GM06990 (cell line): Measurements from ENCODE around the gene WDHD1.
"Not testable (repeated sequence)": the region's sequence is repeated elsewhere in the genome, so short reads cannot be mapped to it uniquely, and the experiment has no call there.

Source experiments
- DNase-seq: peaks from one replicate; pipeline ENCODE4 v3.0.0-alpha.2; 2011; ENCODE audit not compliant: insufficient read length; ENCODE audit errors: extremely low read depth
- H3K27me3 ChIP-seq: replicated peaks from 2 replicates; pipeline ENCODE4 v1.6.0; 2011; ENCODE audit warnings: low read length; ENCODE audit not compliant: control insufficient read depth, insufficient read depth
- H3K36me3 ChIP-seq: 2 replicates; pipeline ENCODE4 v1.5.1; 2011; ENCODE audit warnings: low read length; ENCODE audit not compliant: control insufficient read depth, insufficient read depth
- H3K4me3 ChIP-seq: replicated peaks from 2 replicates; pipeline ENCODE4 v1.5.1; 2011; ENCODE audit warnings: low read depth, mild to moderate bottlenecking, control low read depth, low read length
- CTCF ChIP-seq: IDR thresholded peaks from 2 replicates; pipeline ENCODE4 v1.5.1; 2011; ENCODE audit warnings: low read length, control low read depth, mild to moderate bottlenecking, inconsistent platforms; ENCODE audit not compliant: insufficient read depth, poor library complexity, severe bottlenecking

WDHD1 gene

GRCh38 chr14:55071870-55072640 lies 45.2 kb upstream of the WDHD1 start:
- peak; percentile 71 for DNase-seq
- no peaks in the 10 kb centered on the region for H3K36me3 ChIP-seq
- H3K4me3 ChIP-seq = no peak overlapping the region; the same call in 1 of the 2 replicates
- no peaks in the 10 kb centered on the region for H3K27me3 ChIP-seq
- no peak for TF ChIP-seq CTCF

- no peak overlapping the region for H3K4me3 ChIP-seq
- no peak for DNase-seq
- H3K27me3 ChIP-seq = no peaks in the 10 kb centered on the region
- no peak for TF ChIP-seq CTCF
- no peaks in the 10 kb centered on the region for H3K36me3 ChIP-seq
Observed at GRCh38 chr14:55070981-55071411, 44.1 kb upstream of the WDHD1 start.

GRCh38 chr14:55066223-55066622 lies 39.3 kb upstream of the WDHD1 start:
- TF ChIP-seq CTCF = no peak
- no peaks in the 10 kb centered on the region for H3K27me3 ChIP-seq
- H3K4me3 ChIP-seq = no peak overlapping the region
- no peak for DNase-seq
- peaks cover 7% of the 10 kb centered on the region for H3K36me3 ChIP-seq

- no peak for TF ChIP-seq CTCF
- Histone ChIP-seq H3K4me3 (no peak overlapping the region), H3K36me3 (peaks cover 7% of the 10 kb centered on the region), H3K27me3 (no peaks in the 10 kb centered on the region)
- DNase-seq = no peak
Observed at GRCh38 chr14:55065411-55065810, 38.5 kb upstream of the WDHD1 start.

GRCh38 chr14:55064896-55065295 lies 38.0 kb upstream of the WDHD1 start:
- H3K27me3 ChIP-seq, H3K4me3 ChIP-seq, DNase-seq, H3K36me3 ChIP-seq: not testable (repeated sequence)

- DNase-seq = no peak
- H3K36me3 ChIP-seq = peaks cover 10% of the 10 kb centered on the region
- TF ChIP-seq CTCF = no peak
- no peak overlapping the region for H3K4me3 ChIP-seq
- no peaks in the 10 kb centered on the region for H3K27me3 ChIP-seq
Observed at GRCh38 chr14:55062517-55063351, 35.8 kb upstream of the WDHD1 start.
